Colonic mucosa (tissue), 4 donors: ENCODE measurements around the gene CISTR. TPM values are rescaled to one million over a fixed set of nuclear protein-coding genes. Genes with fewer than 3 reads are reported as not detected.
"Not testable (repeated sequence)": the region's sequence is repeated elsewhere in the genome, so short reads cannot be mapped to it uniquely, and the experiment has no call there.

Source experiments
- DNase-seq: peaks from one replicate; pipeline ENCODE4 v3.0.0-alpha.2; 2020
- H3K27ac ChIP-seq: fragments of 200-600 bp; one replicate; pipeline ENCODE4 v1.8.0; 2021
- H3K27me3 ChIP-seq: fragments of 200-600 bp; one replicate; pipeline ENCODE4 v1.8.0; 2021
- H3K36me3 ChIP-seq: fragments of 200-600 bp; one replicate; pipeline ENCODE4 v1.8.0; 2021
- H3K4me1 ChIP-seq: fragments of 200-600 bp; one replicate; pipeline ENCODE4 v1.8.0; 2021; ENCODE audit warnings: mild to moderate bottlenecking
- H3K4me3 ChIP-seq: fragments of 200-600 bp; one replicate; pipeline ENCODE4 v1.8.0; 2021
- H3K9ac ChIP-seq, 2 donors: one replicate each; pipeline ENCODE4 v1.7.0; 2013; ENCODE audit warnings: control low read depth in 2 of 2, low read depth in 2 of 2, low read length in 2 of 2
- H3K9me3 ChIP-seq: fragments of 200-600 bp; one replicate; pipeline ENCODE4 v1.8.0; 2021
- intact Hi-C: fragments of 100-400 bp; cut with DNase I; formaldehyde crosslinking; loops from one replicate; pipeline ENCODE4 v1.14.1; 2022
- total RNA-seq, 2 donors: library from RNA; stranded (reverse); fragmentation: NEBNext Ultra II Directional in 1 of 2; extraction: Animal tissue kit (Norgen Biotek cat#: 25700) in 1 of 2; gene quantifications; one replicate each; pipeline ENCODE4 v1.2.1, GENCODE V29; 2021
- TF ChIP-seq, protein P1 (sequence below): fragments of 200-600 bp; IDR thresholded peaks from one replicate; pipeline ENCODE4 v1.8.0; 2022; ENCODE audit warnings: antibody characterized with exemption, mild to moderate bottlenecking
- donor health status: healthy.
- donor health status: DM: no; HTN: no; CAD: no.
- donor health status: DM: no; HTN: no; CAD: no.

CISTR gene
- total RNA-seq, 2 donors from 2014 or later = not detected

GRCh38 chr12:53764615-53765014 lies 12.8 kb upstream of the CISTR start:
- no peak for DNase-seq
- H3K9me3 ChIP-seq = no peaks in the 10 kb centered on the region
- no peaks in the 10 kb centered on the region for H3K4me1 ChIP-seq
- H3K9ac ChIP-seq = no peak overlapping the region
- TF ChIP-seq, protein P1, sequence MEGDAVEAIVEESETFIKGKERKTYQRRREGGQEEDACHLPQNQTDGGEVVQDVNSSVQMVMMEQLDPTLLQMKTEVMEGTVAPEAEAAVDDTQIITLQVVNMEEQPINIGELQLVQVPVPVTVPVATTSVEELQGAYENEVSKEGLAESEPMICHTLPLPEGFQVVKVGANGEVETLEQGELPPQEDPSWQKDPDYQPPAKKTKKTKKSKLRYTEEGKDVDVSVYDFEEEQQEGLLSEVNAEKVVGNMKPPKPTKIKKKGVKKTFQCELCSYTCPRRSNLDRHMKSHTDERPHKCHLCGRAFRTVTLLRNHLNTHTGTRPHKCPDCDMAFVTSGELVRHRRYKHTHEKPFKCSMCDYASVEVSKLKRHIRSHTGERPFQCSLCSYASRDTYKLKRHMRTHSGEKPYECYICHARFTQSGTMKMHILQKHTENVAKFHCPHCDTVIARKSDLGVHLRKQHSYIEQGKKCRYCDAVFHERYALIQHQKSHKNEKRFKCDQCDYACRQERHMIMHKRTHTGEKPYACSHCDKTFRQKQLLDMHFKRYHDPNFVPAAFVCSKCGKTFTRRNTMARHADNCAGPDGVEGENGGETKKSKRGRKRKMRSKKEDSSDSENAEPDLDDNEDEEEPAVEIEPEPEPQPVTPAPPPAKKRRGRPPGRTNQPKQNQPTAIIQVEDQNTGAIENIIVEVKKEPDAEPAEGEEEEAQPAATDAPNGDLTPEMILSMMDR = no peak
- H3K27me3 ChIP-seq = peaks cover 16% of the 10 kb centered on the region
- intact Hi-C loops = no loop called here
- H3K36me3 ChIP-seq = no peaks in the 10 kb centered on the region
- H3K27ac ChIP-seq = no peak overlapping the region
- no peak overlapping the region for H3K4me3 ChIP-seq

DNA sequence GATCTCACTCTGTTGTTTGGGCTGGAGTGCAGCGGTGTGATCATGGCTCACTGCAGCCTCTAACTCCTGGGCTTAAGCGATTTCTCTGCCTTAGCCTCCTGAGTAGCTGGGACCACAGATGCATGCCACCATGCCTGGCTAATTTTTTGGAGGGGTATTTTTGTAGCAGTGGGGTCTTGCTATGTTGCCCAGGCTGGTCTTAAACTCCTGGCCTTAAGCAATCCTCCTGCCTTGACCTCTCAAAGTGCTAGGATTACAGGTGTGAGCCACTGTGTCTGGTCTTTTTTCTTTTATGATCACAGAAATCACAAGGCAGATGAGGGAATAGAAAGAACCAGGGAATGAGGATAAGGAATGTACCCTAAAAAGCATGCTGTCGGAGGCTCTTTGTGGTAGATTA lies 11.0 kb upstream of the CISTR start:
- H3K27ac ChIP-seq, intact Hi-C loops, H3K36me3 ChIP-seq, H3K4me3 ChIP-seq, H3K4me1 ChIP-seq, H3K9me3 ChIP-seq, H3K9ac ChIP-seq, DNase-seq: not testable (repeated sequence)
- peaks cover 16% of the 10 kb centered on the region for H3K27me3 ChIP-seq

DNA sequence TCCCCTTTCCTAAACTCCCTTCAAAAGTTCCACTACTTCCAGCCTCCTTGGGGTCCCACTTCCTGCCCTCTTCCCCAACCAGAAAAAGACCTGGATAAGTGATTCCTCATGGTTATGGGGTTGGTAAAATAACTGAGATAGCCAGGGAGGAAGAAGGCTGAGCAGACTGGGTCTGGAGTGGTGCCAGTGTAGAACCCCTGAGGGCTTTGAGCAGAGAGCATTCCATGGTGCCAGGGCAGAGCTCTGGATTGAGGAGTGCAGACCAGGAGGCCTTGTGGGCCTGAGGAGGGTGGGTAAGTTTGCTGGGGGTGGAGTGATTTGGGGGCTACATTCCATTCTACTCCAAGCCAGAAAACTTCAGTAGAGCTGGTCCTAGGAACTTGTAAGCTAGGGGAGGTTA lies 9.5 kb upstream of the CISTR start:
- no peak for DNase-seq
- H3K9me3 ChIP-seq = no peaks in the 10 kb centered on the region
- H3K27ac ChIP-seq = no peak overlapping the region
- TF ChIP-seq, protein P1 = no peak
- intact Hi-C loops = no loop called here
- no peaks in the 10 kb centered on the region for H3K36me3 ChIP-seq
- no peak overlapping the region for H3K4me3 ChIP-seq
- no peak overlapping the region for H3K9ac ChIP-seq
- peaks cover 6% of the 10 kb centered on the region for H3K27me3 ChIP-seq
- H3K4me1 ChIP-seq = no peaks in the 10 kb centered on the region

GRCh38 chr12:53759261-53759660 lies 7.5 kb upstream of the CISTR start:
- no peak overlapping the region for H3K27ac ChIP-seq
- TF ChIP-seq, protein P1 = no peak
- no peaks in the 10 kb centered on the region for H3K4me1 ChIP-seq
- H3K9me3 ChIP-seq = no peaks in the 10 kb centered on the region
- H3K4me3 ChIP-seq = no peak overlapping the region
- H3K36me3 ChIP-seq = no peaks in the 10 kb centered on the region
- no peak overlapping the region for H3K9ac ChIP-seq
- H3K27me3 ChIP-seq = peaks cover 7% of the 10 kb centered on the region
- no peak for DNase-seq
- intact Hi-C loops = no loop called here

GRCh38 chr12:53758730-53759103 lies 6.9 kb upstream of the CISTR start:
- Histone ChIP-seq H3K4me3 (no peak overlapping the region), H3K9me3 (no peaks in the 10 kb centered on the region), H3K27ac (no peak overlapping the region), H3K27me3 (peaks cover 7% of the 10 kb centered on the region), H3K36me3 (no peaks in the 10 kb centered on the region), H3K9ac (no peak overlapping the region), H3K4me1 (no peaks in the 10 kb centered on the region)
- intact Hi-C loops = no loop called here
- TF ChIP-seq, protein P1 = no peak
- no peak for DNase-seq

DNA sequence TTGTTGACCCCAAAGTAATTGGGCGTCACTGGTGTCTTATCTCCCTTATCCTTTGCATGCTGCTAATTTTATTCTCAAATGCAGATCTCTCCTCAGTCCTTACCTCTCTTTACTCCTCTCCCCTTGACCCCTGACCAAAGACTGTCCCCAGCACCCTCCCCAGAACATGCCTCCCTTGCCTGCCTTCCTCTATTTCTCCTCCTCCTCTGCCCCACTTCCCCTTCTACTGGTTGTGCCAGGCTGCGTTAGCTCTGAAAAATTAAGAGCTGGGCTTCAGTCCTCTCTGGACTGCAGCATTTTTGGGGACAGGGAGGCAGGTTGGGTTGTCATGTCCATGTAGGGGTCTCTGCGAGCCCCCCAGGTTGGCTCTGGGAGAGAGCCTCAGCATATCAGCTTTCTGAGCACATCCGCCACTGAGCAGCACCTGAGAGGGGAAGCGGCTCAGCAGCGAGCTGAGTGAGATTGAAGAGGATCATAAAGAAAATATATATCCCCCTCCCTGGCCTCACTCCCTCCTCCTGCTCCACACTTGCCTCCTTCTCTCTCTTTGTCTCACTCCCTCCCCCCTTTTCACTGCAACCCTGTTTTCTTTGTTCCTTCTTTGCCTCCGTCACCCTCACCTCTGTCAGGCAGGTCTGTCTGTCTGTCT lies 6.4 kb upstream of the CISTR start:
- Histone ChIP-seq H3K36me3 (no peaks in the 10 kb centered on the region), H3K27me3 (peaks cover 7% of the 10 kb centered on the region), H3K27ac (no peak overlapping the region), H3K4me3 (no peak overlapping the region), H3K4me1 (no peaks in the 10 kb centered on the region), H3K9me3 (no peaks in the 10 kb centered on the region), H3K9ac (no peak overlapping the region)
- TF ChIP-seq, protein P1 = no peak
- intact Hi-C loops = no loop called here
- DNase-seq = no peak
